CD4-positive, alpha-beta T cell treated with Interleukin-17A for 1 hour (primary cell): ENCODE data around the gene SUCO.
"Not testable (repeated sequence)": the region's sequence is repeated elsewhere in the genome, so short reads cannot be mapped to it uniquely, and the experiment has no call there.

Source experiments
- DNase-seq: peaks from one replicate; pipeline ENCODE4 v3.0.0-alpha.2; 2020

SUCO gene

GRCh38 chr1:172620603-172621002, 87.7 kb downstream of the SUCO start:
- not testable (repeated sequence) for DNase-seq

- DNase-seq = no peak
Measured at GRCh38 chr1:172622541-172622940, 89.6 kb downstream of the SUCO start.

- DNase-seq = no peak
Measured at GRCh38 chr1:172623748-172624147, 90.8 kb downstream of the SUCO start.

GRCh38 chr1:172626845-172627244, 93.9 kb downstream of the SUCO start:
- no peak for DNase-seq

DNA sequence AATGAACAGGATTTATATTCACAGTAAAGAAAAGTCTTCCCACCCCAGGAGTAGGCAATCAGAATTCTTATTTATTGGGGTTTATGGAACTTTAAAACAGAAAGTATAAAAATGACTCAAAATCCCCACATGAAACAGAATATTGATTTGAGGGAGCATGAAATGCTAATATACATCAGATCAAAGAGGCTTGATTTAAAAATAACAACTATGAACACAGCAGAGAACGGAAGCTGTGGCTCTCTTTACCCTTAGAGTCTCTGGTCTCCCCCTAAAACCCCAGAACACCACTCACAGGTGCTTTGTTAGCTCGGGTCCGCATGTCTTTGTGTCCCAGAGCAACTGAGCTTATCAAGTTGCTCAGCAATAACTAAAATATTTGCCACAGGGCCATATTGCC, 94.8 kb downstream of the SUCO start:
- peak; percentile 34 for DNase-seq

DNA sequence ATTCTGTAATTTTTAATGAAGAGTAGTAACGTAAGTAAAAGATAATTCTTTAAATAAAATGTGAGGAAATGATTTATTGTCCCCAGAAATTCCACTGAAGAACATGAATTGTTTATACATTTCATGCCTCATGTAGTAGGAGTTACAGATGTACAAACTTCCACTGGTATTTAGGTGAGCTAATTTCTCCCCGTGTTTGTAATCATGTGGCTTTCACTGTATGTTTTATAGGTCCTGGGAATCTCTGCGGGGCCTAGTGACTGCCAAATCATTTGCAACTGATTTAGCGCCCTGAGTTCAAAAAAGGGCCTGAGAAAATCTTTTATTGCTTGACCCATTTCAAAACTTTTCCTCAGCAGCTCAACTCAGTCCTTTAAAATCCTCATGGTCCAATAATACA, 95.5 kb downstream of the SUCO start:
- DNase-seq = no peak

DNA sequence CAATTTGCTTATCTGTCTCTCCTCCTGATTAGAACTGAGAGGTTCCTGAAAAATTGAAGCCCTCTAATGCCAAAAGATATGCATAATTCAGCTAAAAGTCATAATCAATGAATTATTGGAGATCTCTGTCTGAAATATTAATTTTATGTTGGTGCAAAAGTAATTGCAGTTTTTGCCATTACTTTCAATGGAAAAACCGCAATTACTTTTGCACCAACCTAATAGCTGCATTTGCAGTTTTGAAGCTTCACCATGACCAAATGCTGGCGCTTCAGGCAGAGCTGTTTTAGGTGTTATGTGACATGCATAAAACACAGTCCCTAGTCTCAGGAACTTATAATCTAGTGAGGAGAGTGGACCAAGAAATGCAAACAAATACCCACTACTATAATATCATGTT, 96.2 kb downstream of the SUCO start:
- DNase-seq = no peak

DNA sequence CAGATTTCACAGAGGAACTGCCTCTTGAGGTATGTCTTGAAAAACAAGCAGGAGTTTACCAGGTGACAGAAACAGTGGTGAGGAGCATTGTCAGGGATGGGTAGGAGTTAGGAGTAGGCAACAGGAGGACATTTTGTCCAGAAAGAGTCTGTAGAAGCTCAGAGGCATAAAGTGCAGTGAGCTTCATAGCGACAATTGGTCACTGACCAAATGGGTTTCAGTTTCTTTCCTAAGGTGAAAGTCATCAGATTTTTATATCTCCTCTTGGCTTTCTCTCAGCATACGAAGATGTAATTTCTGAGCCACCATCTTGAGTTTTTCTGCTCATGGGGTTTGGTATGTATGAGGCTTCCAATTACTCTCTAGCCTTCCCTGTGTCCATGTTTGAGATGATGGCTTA, 96.7 kb downstream of the SUCO start:
- no peak for DNase-seq

DNA sequence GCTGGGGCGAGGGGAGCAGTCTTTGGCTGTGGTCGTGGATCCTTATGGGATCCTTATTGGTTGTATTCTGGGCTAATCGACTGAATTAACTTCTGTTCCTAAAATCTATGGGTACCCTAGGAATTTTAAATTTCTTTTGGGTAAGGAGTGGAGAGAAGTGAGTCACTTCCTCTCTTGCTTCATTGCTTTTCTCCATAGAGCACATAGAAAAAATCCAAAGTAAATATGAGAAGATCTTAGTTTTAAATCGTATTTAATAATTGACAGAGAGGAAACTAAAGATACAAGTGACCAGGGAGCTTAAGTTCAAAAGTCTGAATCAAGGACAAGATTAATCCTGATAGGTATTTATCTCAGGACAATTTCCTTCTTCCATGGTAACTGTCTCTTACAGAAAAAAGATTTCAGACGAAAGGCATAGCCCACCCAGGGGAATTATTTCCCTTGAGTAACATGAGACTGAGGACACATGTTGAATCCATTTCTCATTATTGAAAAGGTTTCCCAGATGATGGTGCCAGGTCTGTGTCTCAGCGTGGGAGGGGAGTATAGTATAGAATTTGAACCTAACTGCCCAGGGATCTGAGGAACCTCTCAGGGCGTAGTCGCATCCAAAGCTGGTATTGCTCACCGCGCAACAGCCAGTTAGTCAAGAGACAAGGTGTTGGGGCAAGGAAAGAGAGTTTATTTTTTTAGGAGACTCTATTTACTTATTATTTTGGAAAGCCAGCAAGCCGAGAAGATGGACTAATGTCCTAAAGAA, 97.3 kb downstream of the SUCO start:
- no peak for DNase-seq

DNA sequence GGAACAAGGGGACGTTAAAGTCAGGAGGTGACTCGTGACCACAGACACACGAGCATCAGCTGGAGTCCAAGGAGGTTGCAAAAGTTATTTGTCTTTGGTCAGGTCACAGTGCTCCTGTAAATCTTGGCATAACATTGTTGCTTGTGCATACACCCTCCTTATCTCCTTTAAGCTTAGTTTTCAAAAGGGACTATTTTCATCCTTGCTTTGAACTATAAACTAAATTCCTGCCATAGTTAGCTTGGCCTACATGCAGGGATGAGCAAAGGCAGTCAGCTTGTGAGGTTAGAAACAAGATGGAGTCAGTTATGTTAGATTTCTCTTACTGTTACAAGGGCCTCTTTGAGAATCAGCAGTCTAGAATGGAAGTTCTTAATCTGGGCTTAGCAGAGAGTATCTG, 97.9 kb downstream of the SUCO start:
- DNase-seq = no peak

DNA sequence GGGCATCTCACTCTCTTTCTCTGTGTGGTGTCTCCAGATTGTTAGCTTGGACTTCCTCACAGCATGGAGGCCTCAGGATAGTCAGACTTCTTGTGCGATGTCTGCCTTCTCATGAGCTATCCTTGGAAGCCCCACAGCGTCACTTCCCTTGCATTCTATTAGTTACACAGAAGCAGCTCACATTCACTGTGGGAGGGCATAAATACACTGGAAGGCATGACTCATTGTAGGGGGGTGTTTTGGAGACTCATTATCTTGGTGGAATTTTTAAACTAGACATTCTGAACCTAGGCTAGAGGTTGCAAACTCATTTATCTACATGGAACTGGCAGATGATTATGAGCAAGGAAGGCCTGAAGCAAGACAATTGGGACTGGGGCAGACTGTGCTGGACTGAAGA, 104.6 kb downstream of the SUCO start:
- DNase-seq = no peak

GRCh38 chr1:172638249-172638648, 105.3 kb downstream of the SUCO start:
- no peak for DNase-seq

DNA sequence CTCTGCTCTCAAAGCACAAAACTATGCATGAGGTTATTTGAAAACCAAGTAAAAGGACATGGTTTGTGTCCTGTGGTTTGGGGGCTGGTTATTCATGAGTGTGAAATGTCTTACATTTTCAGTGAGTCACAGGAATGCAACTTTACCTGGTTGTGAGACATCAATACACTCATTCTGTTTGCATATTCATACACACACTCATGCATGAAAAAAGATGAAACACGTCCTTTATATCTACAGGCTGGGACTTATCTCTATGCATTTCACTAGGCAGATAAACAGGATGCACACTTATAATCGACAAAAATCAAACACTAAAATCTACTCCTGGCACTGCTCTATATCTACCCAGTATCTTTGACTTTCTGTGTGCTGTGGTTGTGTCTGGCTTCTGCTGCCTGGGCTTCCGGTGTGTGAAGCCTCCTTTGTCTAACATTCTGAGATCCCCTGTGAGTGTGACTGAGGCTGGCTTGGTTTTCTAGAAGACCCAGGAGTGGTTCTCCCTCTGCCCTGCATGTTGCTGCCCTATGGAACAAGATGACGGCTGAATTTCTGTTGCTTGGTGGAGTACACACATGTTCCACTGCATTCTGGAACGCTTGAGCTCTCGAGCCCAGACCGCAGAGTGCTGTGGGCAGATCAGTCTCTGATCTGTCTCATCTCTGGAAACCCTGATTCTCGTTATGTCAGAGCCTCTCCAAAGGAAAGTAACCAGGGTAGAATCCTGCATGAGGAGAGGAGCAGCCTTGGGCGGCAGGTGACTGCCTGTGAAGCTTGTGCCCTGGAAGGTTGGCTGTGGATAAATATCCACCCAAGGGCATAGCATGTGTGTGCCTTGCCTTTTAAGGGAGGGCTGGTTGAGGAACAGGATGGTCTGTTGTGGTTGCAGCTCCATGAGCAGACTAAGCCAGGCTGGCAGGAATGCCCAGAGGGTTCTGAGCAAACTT, 106.2 kb downstream of the SUCO start:
- peak; percentile 69 for DNase-seq

- DNase-seq = no peak
Measured at GRCh38 chr1:172640111-172640510, 107.2 kb downstream of the SUCO start.

- no peak for DNase-seq
Measured at GRCh38 chr1:172641492-172641891, 108.5 kb downstream of the SUCO start.

DNA sequence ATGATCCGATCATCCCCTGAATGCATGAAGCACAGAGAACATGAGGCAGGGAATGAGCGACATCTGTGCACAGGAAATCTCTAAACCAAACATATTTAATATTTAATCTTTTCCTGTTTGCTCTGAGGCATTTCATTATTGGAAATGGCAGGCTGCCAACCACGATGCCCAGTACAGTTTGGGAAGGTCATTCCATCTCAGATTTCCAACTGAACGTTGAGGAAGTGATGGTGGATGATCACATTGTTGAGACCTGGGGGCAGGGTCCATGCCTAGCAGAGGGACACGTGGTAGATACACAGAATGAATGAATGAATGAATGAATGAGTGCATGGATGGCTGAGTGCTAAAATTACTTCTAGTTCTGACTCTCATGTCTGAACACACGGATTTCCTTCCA, 110.0 kb downstream of the SUCO start:
- no peak for DNase-seq

GRCh38 chr1:172646653-172647052, 113.7 kb downstream of the SUCO start:
- DNase-seq = no peak

DNA sequence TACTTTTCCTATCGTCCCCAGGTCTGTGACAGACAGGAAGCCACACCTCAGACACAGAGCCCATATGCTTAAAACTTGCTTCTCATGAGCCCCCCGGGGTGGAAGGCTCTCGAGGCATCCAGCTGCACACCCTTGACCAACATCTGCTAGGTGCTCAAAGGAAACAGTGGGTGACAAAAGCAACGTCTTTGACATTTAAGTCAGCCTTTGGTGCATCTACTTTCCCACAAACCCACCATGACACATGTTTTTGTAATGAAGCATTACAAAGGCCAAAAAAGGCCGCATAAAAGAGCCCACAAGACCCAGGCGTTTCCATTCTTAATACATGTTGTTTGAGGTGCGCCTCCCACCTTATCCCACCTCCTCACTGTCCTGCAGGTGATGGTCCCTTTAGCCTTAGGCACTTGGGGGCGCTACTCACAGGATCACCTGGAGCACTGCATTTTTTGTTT, 114.2 kb downstream of the SUCO start:
- peak; percentile 23 for DNase-seq

- DNase-seq = no peak
Measured at GRCh38 chr1:172647987-172648386, 115.0 kb downstream of the SUCO start.

- no peak for DNase-seq
Measured at GRCh38 chr1:172650474-172651193, 117.7 kb downstream of the SUCO start.

DNA sequence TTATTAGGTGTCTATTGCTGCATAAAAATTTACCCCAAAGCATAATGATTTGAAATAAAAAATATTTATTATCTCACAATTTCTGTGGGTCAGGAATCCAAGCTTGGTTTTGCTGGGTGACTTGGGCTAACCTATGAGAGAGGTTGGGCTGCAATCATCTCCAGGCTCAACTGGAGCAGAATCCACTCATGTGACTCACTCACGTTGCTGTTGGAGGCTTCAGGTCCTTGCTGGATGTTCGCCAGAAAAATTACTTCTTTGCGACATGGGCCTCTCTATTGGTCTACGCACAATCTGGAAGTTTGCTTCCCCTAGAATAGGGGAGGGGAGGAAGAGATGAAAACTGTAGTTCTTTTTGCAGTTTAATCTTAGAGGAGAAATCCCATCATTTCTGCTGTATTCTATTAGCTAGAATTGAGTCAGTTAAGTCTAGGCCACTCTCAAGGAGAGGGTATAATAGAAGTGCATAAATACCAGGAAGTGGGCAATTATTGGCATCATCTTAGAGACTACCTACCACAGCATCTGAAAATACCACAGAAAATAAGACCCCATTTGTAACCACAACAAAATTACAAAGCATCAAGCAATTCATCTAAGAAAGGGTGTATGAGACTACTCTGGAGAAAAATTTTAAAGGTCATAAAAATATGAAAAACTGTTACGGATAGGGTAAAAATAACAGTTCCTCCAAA, 120.2 kb downstream of the SUCO start:
- DNase-seq = no peak

DNA sequence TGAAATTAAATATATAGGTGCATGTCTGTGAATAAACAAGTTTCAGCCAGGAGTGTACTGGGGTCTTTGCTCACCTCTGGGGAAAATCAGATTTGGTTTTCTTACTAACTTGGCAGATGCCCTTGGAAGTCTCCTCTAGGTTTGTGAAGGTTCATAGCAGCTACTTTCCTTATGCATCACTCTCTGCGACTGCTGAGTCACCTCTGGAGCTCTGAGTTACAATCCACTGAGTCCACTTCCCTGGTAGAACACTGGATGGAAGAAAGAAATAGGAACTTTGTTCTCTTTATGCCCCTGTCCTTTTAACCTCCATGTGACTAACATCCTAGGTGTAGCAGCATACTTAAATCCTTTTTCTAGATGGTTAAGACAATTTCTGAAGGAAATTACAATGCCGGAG, 121.6 kb downstream of the SUCO start:
- DNase-seq = no peak

DNA sequence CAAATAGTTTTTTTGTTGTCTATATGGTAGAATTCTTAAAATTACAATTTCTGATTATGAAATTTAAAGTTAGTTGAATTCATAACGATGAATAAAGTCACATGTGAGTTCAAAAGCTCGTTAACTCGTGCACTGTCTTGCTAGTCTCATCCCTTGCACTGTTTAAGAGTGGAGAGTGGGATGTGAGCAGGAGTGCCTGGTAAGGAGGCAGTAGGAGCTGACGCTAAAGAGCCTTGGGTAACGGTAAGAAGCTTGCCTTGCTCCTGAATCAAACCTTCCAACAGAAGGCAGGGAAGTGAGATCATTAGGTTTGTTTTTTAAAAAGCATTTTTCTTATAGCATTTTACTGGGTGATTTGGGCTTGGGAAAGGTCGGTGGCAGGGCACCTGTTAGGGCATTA, 123.6 kb downstream of the SUCO start:
- no peak for DNase-seq
